Adrenal gland (tissue), 12 donors: ENCODE results near the gene ARAP1. TPM values are rescaled to one million over a fixed set of nuclear protein-coding genes. Genes with fewer than 3 reads are reported as not detected.
A peak's percentile ranks its signal among the peaks of the same experiment; 100 is the strongest.

ENCODE experiments used
- DNase-seq, 7 donors: peaks; one replicate each; pipeline ENCODE4 v3.0.0-alpha.2; 2019 to 2020
- H3K27ac ChIP-seq, 5 donors: fragments of 200-600 bp; sonication (generic) in 4 of 5; 1 replicate in 3 of 5; 2 replicates in 2 of 5; pipeline versions ENCODE4 v1.5.1 to v1.8.0; 2016 to 2020; ENCODE audit warnings: mild to moderate bottlenecking in 1 of 5
- H3K27me3 ChIP-seq: fragments of 200-600 bp; 2 replicates; pipeline ENCODE4 v1.8.0; 2021
- H3K36me3 ChIP-seq, 2 donors: fragments of 200-600 bp; replicated peaks in 1 of 2; 1 replicate in 1 of 2; 2 replicates in 1 of 2; pipeline versions ENCODE4 v1.5.1 to v1.8.0; 2018 to 2022
- H3K4me1 ChIP-seq, 2 donors: fragments of 200-600 bp; replicated peaks in 1 of 2; 1 replicate in 1 of 2; 2 replicates in 1 of 2; pipeline versions ENCODE4 v1.5.1 to v1.8.0; 2018 to 2021
- H3K4me3 ChIP-seq, 4 donors: fragments of 200-600 bp; sonication (generic) in 3 of 4; one replicate each; pipeline ENCODE4 v1.5.1; 2016 to 2018
- H3K9me3 ChIP-seq, 3 donors: fragments of 200-600 bp; sonication (generic) in 1 of 3; replicated peaks in 1 of 3; 1 replicate in 2 of 3; 2 replicates in 1 of 3; pipeline versions ENCODE4 v1.5.1 to v1.8.0; 2016 to 2021
- POLR2A ChIP-seq, 2 donors: fragments of 450-650 bp; IDR thresholded peaks; one replicate each; pipeline ENCODE4 v1.6.1; 2017; ENCODE audit warnings: antibody characterized with exemption in 2 of 2, mild to moderate bottlenecking in 2 of 2, moderate library complexity in 1 of 2
- WGBS, 4 donors: extraction: QIAGEN DNeasy Blood & Tissue Kit in 2 of 4; methylation state at CpG; one replicate each; pipeline versions ENCODE4 v1.1.5 to v1.1.7; 2013 to 2017; 5-methylcytosine and 5-hydroxymethylcytosine counted together
- intact Hi-C, 2 donors: fragments of 100-400 bp; cut with DNase I; formaldehyde crosslinking; loops; one replicate each; pipeline versions ENCODE4 v1.14.1 to v1.15.0; 2022 to 2023
- polyA plus RNA-seq, 3 donors: library from polyadenylated mRNA; stranded (reverse); fragments of 200-250 nt in 2 of 3; fragments of 350-450 nt in 1 of 3; fragmentation: Illumina TruSeq in 1 of 3; extraction: RNeasy Lipid Tissue Mini Kit (QIAGEN cat#74804) in 1 of 3; gene quantifications; one replicate each; pipeline ENCODE4 v1.2.3, GENCODE V29; 2013 to 2014
- total RNA-seq, 9 donors: library from RNA; depleted of rRNA in 4 of 9; stranded (reverse); fragments of >200 nt in 4 of 9; fragments of 120-200 nt in 1 of 9; fragmentation: NEBNext Ultra II Directional in 1 of 9; extraction: Animal tissue kit (Norgen Biotek cat#: 25700) in 1 of 9; gene quantifications; one replicate each; pipeline versions ENCODE4 v1.1.0 to v1.2.4, GENCODE V29; 2013 to 2023
- TF ChIP-seq, protein P1 (sequence below), 6 experiments: fragments of 450-650 bp in 4 of 6; fragments of 200-600 bp in 2 of 6; sonication (generic) in 1 of 6; IDR thresholded peaks; 1 replicate in 5 of 6; 2 replicates in 1 of 6; pipeline versions ENCODE4 v1.5.1 to v1.8.0; 2016 to 2021; ENCODE audit warnings: antibody characterized with exemption in 6 of 6, mild to moderate bottlenecking in 2 of 6, moderate library complexity in 1 of 6
- donor health status: healthy with polysubstance abuse.
- donor health status: Bipolar disorder and iron deficiency.
- donor health status: DM: yes; HTN: yes; CAD: no.
- donor health status: DM: no; HTN: no; CAD: no.
- donor health status: DM: no; HTN: no; CAD: no.
- donor health status: DM: yes; HTN: yes; CAD: no.

The ARAP1 gene
- total and polyA plus RNA-seq, 12 donors = 30.0 to 217 (median 149) TPM

GRCh38 chr11:72703267-72704008, 48.8 kb downstream of the ARAP1 start:
- no peak overlapping the region for H3K4me3 ChIP-seq
- peaks cover 0 to 27% of the 10 kb centered on the region in 2 donors for H3K4me1 ChIP-seq
- no peak for TF ChIP-seq POLR2A (IDR thresholded peaks at IDR 0.05)
- TF ChIP-seq, protein P1, sequence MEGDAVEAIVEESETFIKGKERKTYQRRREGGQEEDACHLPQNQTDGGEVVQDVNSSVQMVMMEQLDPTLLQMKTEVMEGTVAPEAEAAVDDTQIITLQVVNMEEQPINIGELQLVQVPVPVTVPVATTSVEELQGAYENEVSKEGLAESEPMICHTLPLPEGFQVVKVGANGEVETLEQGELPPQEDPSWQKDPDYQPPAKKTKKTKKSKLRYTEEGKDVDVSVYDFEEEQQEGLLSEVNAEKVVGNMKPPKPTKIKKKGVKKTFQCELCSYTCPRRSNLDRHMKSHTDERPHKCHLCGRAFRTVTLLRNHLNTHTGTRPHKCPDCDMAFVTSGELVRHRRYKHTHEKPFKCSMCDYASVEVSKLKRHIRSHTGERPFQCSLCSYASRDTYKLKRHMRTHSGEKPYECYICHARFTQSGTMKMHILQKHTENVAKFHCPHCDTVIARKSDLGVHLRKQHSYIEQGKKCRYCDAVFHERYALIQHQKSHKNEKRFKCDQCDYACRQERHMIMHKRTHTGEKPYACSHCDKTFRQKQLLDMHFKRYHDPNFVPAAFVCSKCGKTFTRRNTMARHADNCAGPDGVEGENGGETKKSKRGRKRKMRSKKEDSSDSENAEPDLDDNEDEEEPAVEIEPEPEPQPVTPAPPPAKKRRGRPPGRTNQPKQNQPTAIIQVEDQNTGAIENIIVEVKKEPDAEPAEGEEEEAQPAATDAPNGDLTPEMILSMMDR (IDR thresholded peaks at IDR 0.05) = no peak
- intact Hi-C loops = no loop called here
- peaks cover 0 to 96% of the 10 kb centered on the region in 2 donors for H3K36me3 ChIP-seq
- WGBS, 4 donors = 55 to 75% (median 62%) methylated on average over 6 to 11 of the region's 11 CpGs
- H3K27ac ChIP-seq = peak overlapping the region in 2 of 5 donors; percentile 56 to 80
- peak in 3 of 7 donors; percentile 47 to 77 (median 64) for DNase-seq
- no peaks in the 10 kb centered on the region for H3K9me3 ChIP-seq
- H3K27me3 ChIP-seq = no peaks in the 10 kb centered on the region

DNA sequence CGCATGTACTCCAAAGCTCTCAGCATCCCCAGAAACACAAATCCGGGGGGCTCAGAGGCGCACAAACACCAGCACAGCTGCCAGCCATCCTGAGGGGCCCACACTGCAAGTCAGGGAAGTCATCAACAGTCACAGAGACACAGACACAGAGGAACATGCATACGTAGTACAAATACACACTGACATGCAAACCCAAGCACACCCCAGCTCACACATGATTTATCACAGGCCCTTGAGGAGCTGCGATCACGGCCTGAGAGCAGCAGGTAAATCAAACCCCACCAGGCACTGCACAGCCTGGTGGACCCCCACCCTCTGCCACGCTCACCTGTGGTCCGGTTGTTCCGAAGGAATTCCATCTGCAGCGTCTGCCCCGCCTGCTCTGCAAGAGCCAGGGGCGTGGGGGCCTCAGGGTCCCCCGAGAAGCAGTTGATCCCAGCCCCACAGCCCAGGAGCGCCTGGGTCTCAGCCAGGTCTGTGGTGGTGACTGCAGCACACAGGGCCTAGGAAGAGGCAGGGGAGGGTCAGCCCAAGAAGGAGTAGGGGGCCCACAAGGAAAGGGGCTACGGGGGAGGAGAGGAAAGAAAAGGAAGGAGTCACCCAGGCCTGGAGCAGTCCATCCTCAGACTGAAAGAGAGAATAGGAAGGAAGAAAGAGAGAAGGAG, 49.5 kb downstream of the ARAP1 start:
- DNase-seq = no peak
- Histone ChIP-seq H3K36me3 (peaks cover 0 to 96% of the 10 kb centered on the region in 2 donors), H3K27ac (peak overlapping the region in 2 of 5 donors; percentile 56 to 80), H3K27me3 (no peaks in the 10 kb centered on the region), H3K4me1 (peaks cover 0 to 27% of the 10 kb centered on the region in 2 donors), H3K4me3 (no peak overlapping the region), H3K9me3 (no peaks in the 10 kb centered on the region)
- intact Hi-C loops = no loop called here
- TF ChIP-seq POLR2A (IDR thresholded peaks at IDR 0.05) = no peak
- TF ChIP-seq, protein P1 (IDR thresholded peaks at IDR 0.05) = no peak
- WGBS, 4 donors = 71 to 83% (median 79%) methylated on average over 10 to 15 of the region's 15 CpGs

DNA sequence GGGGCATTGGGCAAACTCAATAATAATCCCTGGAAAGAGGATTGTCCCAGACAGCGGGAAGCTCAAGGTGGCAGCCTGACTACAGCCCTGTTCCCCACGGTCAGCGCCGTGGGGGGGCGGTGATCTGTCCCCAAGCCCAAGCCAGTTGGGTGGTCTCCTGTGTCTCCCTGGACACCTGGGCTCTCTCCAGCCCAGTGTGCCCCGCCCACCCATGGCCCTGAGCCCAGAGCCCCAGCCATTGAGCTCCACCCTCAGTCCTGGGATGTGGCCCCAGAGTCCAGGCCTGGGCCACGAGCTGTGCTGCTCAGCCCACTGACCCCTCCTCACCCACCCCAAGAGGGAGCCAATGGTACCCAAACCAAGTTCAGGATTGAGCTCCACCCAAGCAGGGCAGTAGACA, 50.1 kb downstream of the ARAP1 start:
- intact Hi-C loops = no loop called here
- H3K36me3 ChIP-seq = peaks cover 0 to 96% of the 10 kb centered on the region in 2 donors
- peaks cover 0 to 27% of the 10 kb centered on the region in 2 donors for H3K4me1 ChIP-seq
- no peaks in the 10 kb centered on the region for H3K27me3 ChIP-seq
- no peaks in the 10 kb centered on the region for H3K9me3 ChIP-seq
- no peak for DNase-seq
- WGBS, 4 donors = 64 to 81% (median 73%) methylated on average over 6 to 7 of the region's 7 CpGs; no CpG with 5 or more reads in 1 of the 4 donors
- TF ChIP-seq POLR2A (IDR thresholded peaks at IDR 0.05) = no peak
- TF ChIP-seq, protein P1 (IDR thresholded peaks at IDR 0.05) = no peak
- no peak overlapping the region for H3K4me3 ChIP-seq
- peak overlapping the region in 1 of 5 donors; percentile 80 for H3K27ac ChIP-seq

GRCh38 chr11:72701466-72701865, 50.7 kb downstream of the ARAP1 start:
- intact Hi-C loops = no loop called here
- no peaks in the 10 kb centered on the region for H3K9me3 ChIP-seq
- H3K36me3 ChIP-seq = peaks cover 0 to 96% of the 10 kb centered on the region in 2 donors
- H3K4me1 ChIP-seq = peaks cover 0 to 27% of the 10 kb centered on the region in 2 donors
- 80 to 89% (median 87%) methylated on average over 1 to 10 of the region's 10 CpGs for WGBS, 4 donors
- H3K4me3 ChIP-seq = no peak overlapping the region
- peak overlapping the region in 1 of 5 donors; percentile 80 for H3K27ac ChIP-seq
- DNase-seq = no peak
- no peak for TF ChIP-seq POLR2A (IDR thresholded peaks at IDR 0.05)
- TF ChIP-seq, protein P1 (IDR thresholded peaks at IDR 0.05) = no peak
- H3K27me3 ChIP-seq = no peaks in the 10 kb centered on the region
